ENCODE measurements around the gene PDXK.

The PDXK gene

GRCh38 chr21:43762303-43763128, 43.6 kb downstream of the PDXK start:
- Histone ChIP-seq H3K36me3 (replicated peaks) (peaks cover 17% of the 10 kb centered on the region), H3K4me1 (no peaks in the 10 kb centered on the region), H3K4me3 (no peak overlapping the region), H3K27me3 (ENCODE audit: low read depth) (no peaks in the 10 kb centered on the region), H3K9me3 (no peaks in the 10 kb centered on the region)
- in situ Hi-C loops (cut with MboI; ENCODE audit: low sequenced_read_pairs), result no loop called here
- DNase-seq (ENCODE audit: low spot score in 2 of 2), result no peak

DNA sequence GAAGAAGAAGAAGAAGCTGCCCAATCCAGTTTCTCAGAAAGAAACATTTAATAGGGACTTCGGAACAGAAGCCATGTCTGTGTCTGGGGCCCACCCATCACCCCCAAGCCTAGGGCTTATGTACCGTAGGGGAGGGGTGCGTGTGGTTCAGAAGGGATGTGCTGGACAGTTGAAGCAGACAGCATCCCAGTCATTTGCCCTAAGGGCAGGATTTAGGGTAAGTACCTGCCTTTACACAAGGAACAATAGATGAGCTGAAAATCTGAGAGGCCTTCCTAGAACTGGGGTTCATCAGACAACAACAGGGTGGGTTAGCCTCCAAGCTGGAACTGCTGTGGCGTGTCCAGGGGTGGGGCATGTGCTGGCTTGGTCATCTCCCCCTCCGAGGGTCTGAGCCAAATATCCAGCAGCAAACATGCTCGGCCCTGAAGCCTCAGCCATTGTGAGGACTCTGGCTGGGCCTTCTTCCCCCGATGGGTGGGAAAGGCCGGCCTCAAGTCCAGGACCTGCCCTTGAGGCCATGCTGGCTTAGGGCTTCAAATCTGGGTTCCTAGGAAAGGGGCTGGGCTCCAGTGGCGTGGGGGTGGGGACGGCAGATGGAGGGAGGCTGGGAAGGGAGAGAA, 45.1 kb downstream of the PDXK start:
- Histone ChIP-seq H3K9me3 (no peaks in the 10 kb centered on the region), H3K4me3 (no peak overlapping the region), H3K27me3 (ENCODE audit: low read depth) (no peaks in the 10 kb centered on the region), H3K4me1 (peaks cover 4% of the 10 kb centered on the region; the same call in 1 of the 2 replicates), H3K36me3 (replicated peaks) (peaks cover 11% of the 10 kb centered on the region)
- no peak for DNase-seq (ENCODE audit: low spot score in 2 of 2)
- in situ Hi-C loops (cut with MboI; ENCODE audit: low sequenced_read_pairs), result no loop called here

GRCh38 chr21:43764576-43765495, 45.9 kb downstream of the PDXK start:
- H3K36me3 ChIP-seq (replicated peaks), result peaks cover 7% of the 10 kb centered on the region; the same call in 1 of the 2 replicates
- no peak overlapping the region for H3K4me3 ChIP-seq
- no peaks in the 10 kb centered on the region for H3K27me3 ChIP-seq (ENCODE audit: low read depth)
- in situ Hi-C loops (cut with MboI; ENCODE audit: low sequenced_read_pairs), result no loop called here
- no peaks in the 10 kb centered on the region for H3K9me3 ChIP-seq
- no peak for DNase-seq (ENCODE audit: low spot score in 2 of 2)
- H3K4me1 ChIP-seq, result peaks cover 4% of the 10 kb centered on the region; the same call in 1 of the 2 replicates

- no peak overlapping the region for H3K4me3 ChIP-seq
- in situ Hi-C loops (cut with MboI; ENCODE audit: low sequenced_read_pairs), result no loop called here
Measured at GRCh38 chr21:43766734-43767497, 48.0 kb downstream of the PDXK start.

DNA sequence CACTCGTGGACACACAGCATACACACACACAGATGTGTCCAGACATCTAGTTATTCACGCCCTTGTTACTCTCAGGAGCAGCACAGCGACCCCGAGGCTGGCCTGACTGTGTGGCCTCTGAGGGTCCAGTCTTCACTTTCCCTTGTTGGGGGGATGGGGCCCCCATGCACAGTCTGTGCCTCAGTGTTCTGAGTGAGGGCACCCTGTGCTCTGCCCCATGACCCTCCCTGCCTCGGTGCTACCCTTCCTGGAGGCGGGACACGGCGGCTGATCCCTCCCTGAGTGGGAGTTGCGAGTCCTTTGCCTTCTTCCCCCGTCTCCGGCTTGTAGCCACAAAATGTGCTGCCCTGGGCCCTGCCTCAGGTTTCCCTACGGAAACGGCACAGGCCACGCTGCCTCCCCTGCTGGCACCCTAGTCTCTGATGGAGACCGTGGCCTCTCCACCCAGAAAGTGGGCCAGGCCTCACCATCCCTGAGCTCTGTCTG, 48.6 kb downstream of the PDXK start:
- DNase-seq (ENCODE audit: low spot score in 2 of 2), result no peak
- Histone ChIP-seq H3K4me3 (no peak overlapping the region), H3K27me3 (ENCODE audit: low read depth) (no peaks in the 10 kb centered on the region), H3K4me1 (peaks cover 4% of the 10 kb centered on the region; the same call in 1 of the 2 replicates), H3K9me3 (no peaks in the 10 kb centered on the region), H3K36me3 (replicated peaks) (peaks cover 4% of the 10 kb centered on the region; the same call in 1 of the 2 replicates)
- in situ Hi-C loops (cut with MboI; ENCODE audit: low sequenced_read_pairs), result no loop called here

More at GRCh38 chr21:43766734-43767497, 48.0 kb downstream of the PDXK start:
- Histone ChIP-seq H3K36me3 (replicated peaks) (peaks cover 5% of the 10 kb centered on the region; the same call in 1 of the 2 replicates), H3K27me3 (ENCODE audit: low read depth) (no peaks in the 10 kb centered on the region), H3K4me1 (peaks cover 4% of the 10 kb centered on the region; the same call in 1 of the 2 replicates), H3K9me3 (no peaks in the 10 kb centered on the region)
- DNase-seq (ENCODE audit: low spot score in 2 of 2), result no peak

DNA sequence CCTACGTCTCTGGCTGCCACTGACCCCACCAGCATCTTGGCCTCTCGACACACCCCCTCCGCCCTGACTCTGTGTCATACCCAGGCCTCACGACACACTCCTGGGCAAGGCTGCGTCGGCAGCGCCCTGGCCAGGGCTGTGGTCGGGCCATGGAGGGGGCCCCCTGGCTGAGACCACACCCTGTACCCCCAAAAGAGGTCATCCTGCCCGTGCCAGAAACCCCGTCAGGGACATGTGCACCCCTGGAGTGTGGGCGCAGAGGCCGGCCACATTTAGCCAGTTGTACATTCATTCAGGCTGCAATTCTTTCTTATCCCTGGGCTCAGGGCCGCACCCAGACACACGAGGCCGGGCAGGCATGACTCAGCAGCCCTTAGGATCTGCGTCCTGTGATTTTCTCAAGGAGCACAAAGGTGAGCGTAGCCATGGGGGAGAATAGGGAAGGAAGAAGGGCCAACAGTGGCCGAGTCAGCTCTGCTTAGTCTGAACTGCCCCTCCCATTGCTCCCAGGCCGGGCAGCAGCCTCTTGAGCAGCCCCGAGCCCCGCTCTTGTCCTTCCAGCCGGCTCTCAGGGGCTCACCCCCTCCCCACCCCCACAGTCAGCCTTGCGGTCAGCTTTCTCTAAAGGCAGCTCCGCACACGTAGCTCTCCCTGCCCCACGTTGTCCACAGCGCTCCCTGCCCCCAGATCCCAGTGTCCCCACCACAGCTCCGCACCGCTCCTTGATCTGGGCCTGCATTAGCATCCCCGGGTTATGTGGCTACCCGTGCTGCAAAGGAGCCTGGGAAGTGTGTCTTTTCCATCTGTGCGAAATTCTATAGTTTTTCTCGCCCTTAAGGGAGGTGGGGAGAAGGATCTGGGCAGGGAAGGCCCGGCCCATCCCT, 49.3 kb downstream of the PDXK start:
- in situ Hi-C loops (cut with MboI; ENCODE audit: low sequenced_read_pairs), result no loop called here
- Histone ChIP-seq H3K4me3 (no peak overlapping the region), H3K4me1 (peaks cover 4% of the 10 kb centered on the region; the same call in 1 of the 2 replicates), H3K27me3 (ENCODE audit: low read depth) (no peaks in the 10 kb centered on the region), H3K36me3 (replicated peaks) (peaks cover 5% of the 10 kb centered on the region), H3K9me3 (no peaks in the 10 kb centered on the region)
- DNase-seq (ENCODE audit: low spot score in 2 of 2), result peak in 1 of 2 experiments; percentile 53

GRCh38 chr21:43768868-43769167, 49.9 kb downstream of the PDXK start:
- no peak overlapping the region for H3K4me3 ChIP-seq
- peaks cover 4% of the 10 kb centered on the region; the same call in 1 of the 2 replicates for H3K4me1 ChIP-seq
- in situ Hi-C loops (cut with MboI; ENCODE audit: low sequenced_read_pairs), result no loop called here
- H3K27me3 ChIP-seq (ENCODE audit: low read depth), result no peaks in the 10 kb centered on the region
- DNase-seq (ENCODE audit: low spot score in 2 of 2), result no peak
- no peaks in the 10 kb centered on the region for H3K9me3 ChIP-seq
- H3K36me3 ChIP-seq (replicated peaks), result peaks cover 11% of the 10 kb centered on the region

GRCh38 chr21:43769325-43769958, 50.5 kb downstream of the PDXK start:
- H3K4me1 ChIP-seq, result peaks cover 4% of the 10 kb centered on the region; the same call in 1 of the 2 replicates
- H3K36me3 ChIP-seq (replicated peaks), result peaks cover 17% of the 10 kb centered on the region
- no peak overlapping the region for H3K4me3 ChIP-seq
- H3K9me3 ChIP-seq, result no peaks in the 10 kb centered on the region
- no peak for DNase-seq (ENCODE audit: low spot score in 2 of 2)
- in situ Hi-C loops (cut with MboI; ENCODE audit: low sequenced_read_pairs), result no loop called here
- no peaks in the 10 kb centered on the region for H3K27me3 ChIP-seq (ENCODE audit: low read depth)

GRCh38 chr21:43770066-43770655, 51.2 kb downstream of the PDXK start:
- no peak for DNase-seq (ENCODE audit: low spot score in 2 of 2)
- H3K27me3 ChIP-seq (ENCODE audit: low read depth), result no peaks in the 10 kb centered on the region
- in situ Hi-C loops (cut with MboI; ENCODE audit: low sequenced_read_pairs), result loop anchor here (10.0 kb wide), 1 partner anchor 45 kb away; no protein-coding TSS in a partner anchor

GRCh38 chr21:43771199-43771675, 52.3 kb downstream of the PDXK start:
- in situ Hi-C loops (cut with MboI; ENCODE audit: low sequenced_read_pairs), result loop anchor here (10.0 kb wide), 1 partner anchor 46 kb away; no protein-coding TSS in a partner anchor
- Histone ChIP-seq H3K27me3 (ENCODE audit: low read depth) (no peaks in the 10 kb centered on the region), H3K4me1 (peaks cover 7% of the 10 kb centered on the region; the same call in 1 of the 2 replicates), H3K9me3 (no peaks in the 10 kb centered on the region), H3K36me3 (replicated peaks) (peaks cover 19% of the 10 kb centered on the region), H3K4me3 (no peak overlapping the region)
- DNase-seq (ENCODE audit: low spot score in 2 of 2), result no peak

More at GRCh38 chr21:43770066-43770655, 51.2 kb downstream of the PDXK start:
- Histone ChIP-seq H3K4me3 (no peak overlapping the region), H3K36me3 (replicated peaks) (peaks cover 19% of the 10 kb centered on the region), H3K9me3 (no peaks in the 10 kb centered on the region), H3K4me1 (peaks cover 4% of the 10 kb centered on the region; the same call in 1 of the 2 replicates)

- Histone ChIP-seq H3K9me3 (no peaks in the 10 kb centered on the region), H3K36me3 (replicated peaks) (peaks cover 19% of the 10 kb centered on the region), H3K27me3 (ENCODE audit: low read depth) (no peaks in the 10 kb centered on the region), H3K4me3 (no peak overlapping the region), H3K4me1 (peaks cover 7% of the 10 kb centered on the region; the same call in 1 of the 2 replicates)
- in situ Hi-C loops (cut with MboI; ENCODE audit: low sequenced_read_pairs), result loop anchor here (10.0 kb wide), 1 partner anchor 47 kb away; no protein-coding TSS in a partner anchor
- no peak for DNase-seq (ENCODE audit: low spot score in 2 of 2)
Measured at GRCh38 chr21:43771698-43772424, 52.9 kb downstream of the PDXK start.
